Measurements from ENCODE around the gene SCAF4. TPM values are rescaled to one million over a fixed set of nuclear protein-coding genes. Genes with fewer than 3 reads are reported as not detected.

The SCAF4 gene
- total RNA-seq, 1 donor from 2014 or later, result 32.9 TPM

DNA sequence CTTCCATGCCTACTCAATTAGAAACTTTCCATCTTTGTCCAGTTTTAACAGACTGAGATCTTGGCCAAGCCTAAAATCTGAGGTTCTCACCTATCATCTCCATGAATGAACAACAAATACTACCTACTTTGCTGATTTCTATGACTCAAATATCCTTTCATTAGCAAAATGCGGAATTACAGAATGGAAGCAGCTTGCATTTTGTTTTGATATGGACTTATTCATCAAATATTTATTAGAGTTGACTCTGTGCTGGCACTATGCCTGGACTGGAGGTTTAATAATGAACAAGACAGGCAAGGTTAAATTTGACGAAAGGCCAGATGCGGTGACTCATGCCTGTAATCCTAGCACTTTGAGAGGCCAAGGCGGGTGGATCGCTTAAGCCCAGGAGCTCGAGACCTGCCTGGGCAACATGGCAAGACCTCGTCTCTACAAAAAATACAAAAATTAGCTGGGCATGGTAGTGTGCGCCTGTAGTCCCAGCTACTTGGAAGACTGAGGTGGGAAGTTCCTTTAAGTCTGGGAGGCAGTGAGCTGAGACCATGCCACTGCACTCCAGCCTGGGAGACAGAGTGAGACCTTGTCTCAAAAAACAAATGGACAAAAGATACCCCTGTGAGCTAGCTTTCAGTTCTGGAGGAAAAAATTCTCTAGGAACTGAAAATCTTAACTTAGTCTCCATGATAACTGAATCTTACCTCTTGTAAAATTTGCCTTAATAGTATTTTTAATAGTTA is 101.8 kb downstream of the SCAF4 start:
- Mint-ChIP-seq H3K9me3 (ENCODE audit: unreplicated experiment) (no peaks in the 10 kb centered on the region), H3K27ac (ENCODE audit: unreplicated experiment) (no peak overlapping the region), H3K4me1 (ENCODE audit: low read depth, unreplicated experiment) (peaks cover 7% of the 10 kb centered on the region), H3K27me3 (ENCODE audit: low read depth, unreplicated experiment) (no peaks in the 10 kb centered on the region), H3K36me3 (ENCODE audit: low read depth, unreplicated experiment) (no peaks in the 10 kb centered on the region), H3K4me3 (ENCODE audit: unreplicated experiment) (no peak overlapping the region)
- Histone ChIP-seq H3K79me2 (ENCODE audit: insufficient read depth, low read length) (no peaks in the 10 kb centered on the region), H3K4me3 (ENCODE audit: insufficient read depth, low read depth, low read length) (no peak overlapping the region), H3K27ac (ENCODE audit: low read depth, low read length) (no peak overlapping the region), H3K9me3 (ENCODE audit: insufficient read depth, low read depth, low read length) (no peaks in the 10 kb centered on the region), H2AFZ (ENCODE audit: low read depth, low read length) (no peak overlapping the region), H3K9ac (ENCODE audit: low read length) (no peak overlapping the region), H3K27me3 (ENCODE audit: insufficient read depth, low read length) (no peaks in the 10 kb centered on the region), H3K4me1 (ENCODE audit: insufficient read depth, low read length) (peaks cover 3% of the 10 kb centered on the region), H3K36me3 (ENCODE audit: insufficient read depth, low read length) (no peaks in the 10 kb centered on the region), H4K20me1 (ENCODE audit: insufficient read depth, low read length) (no peaks in the 10 kb centered on the region), H3K4me2 (ENCODE audit: low read length) (peak overlapping the region; percentile 29)
- peak; percentile 88 for DNase-seq (ENCODE audit: low read depth)
- no peak for TF ChIP-seq EZH2 (IDR thresholded peaks at IDR 0.05; ENCODE audit: insufficient read depth, low read length)
- TF ChIP-seq, protein P1, sequence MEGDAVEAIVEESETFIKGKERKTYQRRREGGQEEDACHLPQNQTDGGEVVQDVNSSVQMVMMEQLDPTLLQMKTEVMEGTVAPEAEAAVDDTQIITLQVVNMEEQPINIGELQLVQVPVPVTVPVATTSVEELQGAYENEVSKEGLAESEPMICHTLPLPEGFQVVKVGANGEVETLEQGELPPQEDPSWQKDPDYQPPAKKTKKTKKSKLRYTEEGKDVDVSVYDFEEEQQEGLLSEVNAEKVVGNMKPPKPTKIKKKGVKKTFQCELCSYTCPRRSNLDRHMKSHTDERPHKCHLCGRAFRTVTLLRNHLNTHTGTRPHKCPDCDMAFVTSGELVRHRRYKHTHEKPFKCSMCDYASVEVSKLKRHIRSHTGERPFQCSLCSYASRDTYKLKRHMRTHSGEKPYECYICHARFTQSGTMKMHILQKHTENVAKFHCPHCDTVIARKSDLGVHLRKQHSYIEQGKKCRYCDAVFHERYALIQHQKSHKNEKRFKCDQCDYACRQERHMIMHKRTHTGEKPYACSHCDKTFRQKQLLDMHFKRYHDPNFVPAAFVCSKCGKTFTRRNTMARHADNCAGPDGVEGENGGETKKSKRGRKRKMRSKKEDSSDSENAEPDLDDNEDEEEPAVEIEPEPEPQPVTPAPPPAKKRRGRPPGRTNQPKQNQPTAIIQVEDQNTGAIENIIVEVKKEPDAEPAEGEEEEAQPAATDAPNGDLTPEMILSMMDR (IDR thresholded peaks at IDR 0.05; ENCODE audit: insufficient read depth, low read depth, low read length), result no peak
- no peak for FAIRE-seq

DNA sequence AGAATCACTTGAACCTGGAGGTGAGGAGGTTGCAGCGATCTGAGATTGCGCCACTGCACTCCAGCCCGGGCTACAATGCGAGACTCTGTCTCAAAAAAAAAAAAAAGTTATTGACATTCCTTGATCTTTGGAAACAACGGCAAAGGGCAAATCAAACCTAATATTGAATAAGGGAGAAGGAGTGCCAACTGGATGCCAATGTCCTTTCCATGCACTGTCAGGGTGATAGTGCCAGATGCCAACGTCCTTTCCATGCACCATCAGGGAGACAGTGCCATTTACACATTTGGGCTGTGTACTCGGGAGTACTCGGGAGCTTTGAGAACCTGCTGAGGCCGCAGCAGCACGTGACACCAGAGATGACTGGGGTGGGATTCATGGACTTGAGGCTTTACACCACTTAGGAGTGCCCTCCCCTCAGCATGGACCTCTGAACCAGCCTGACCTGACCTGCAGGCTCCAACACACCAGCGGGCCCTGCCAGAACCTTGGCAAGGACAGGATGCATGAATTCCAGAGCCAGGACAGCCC is 106.9 kb downstream of the SCAF4 start:
- FAIRE-seq, result no peak
- no peak overlapping the region for H3K9ac ChIP-seq (ENCODE audit: low read length)
- no peaks in the 10 kb centered on the region for H4K20me1 ChIP-seq (ENCODE audit: insufficient read depth, low read length)
- H3K4me1 ChIP-seq (ENCODE audit: insufficient read depth, low read length), result no peaks in the 10 kb centered on the region
- no peaks in the 10 kb centered on the region for H3K27me3 ChIP-seq (ENCODE audit: insufficient read depth, low read length)
- H3K27ac Mint-ChIP-seq (ENCODE audit: unreplicated experiment), result no peak overlapping the region
- no peak overlapping the region for H3K4me3 Mint-ChIP-seq (ENCODE audit: unreplicated experiment)
- no peak for DNase-seq (ENCODE audit: low read depth)
- H3K27me3 Mint-ChIP-seq (ENCODE audit: low read depth, unreplicated experiment), result no peaks in the 10 kb centered on the region
- no peaks in the 10 kb centered on the region for H3K79me2 ChIP-seq (ENCODE audit: insufficient read depth, low read length)
- TF ChIP-seq EZH2 (IDR thresholded peaks at IDR 0.05; ENCODE audit: insufficient read depth, low read length), result no peak
- TF ChIP-seq, protein P1 (IDR thresholded peaks at IDR 0.05; ENCODE audit: insufficient read depth, low read depth, low read length), result no peak
- H3K9me3 ChIP-seq (ENCODE audit: insufficient read depth, low read depth, low read length), result no peaks in the 10 kb centered on the region
- H2AFZ ChIP-seq (ENCODE audit: low read depth, low read length), result no peak overlapping the region
- H3K4me3 ChIP-seq (ENCODE audit: insufficient read depth, low read depth, low read length), result no peak overlapping the region
- H3K9me3 Mint-ChIP-seq (ENCODE audit: unreplicated experiment), result no peaks in the 10 kb centered on the region
- no peaks in the 10 kb centered on the region for H3K36me3 Mint-ChIP-seq (ENCODE audit: low read depth, unreplicated experiment)
- H3K27ac ChIP-seq (ENCODE audit: low read depth, low read length), result no peak overlapping the region
- no peak overlapping the region for H3K4me2 ChIP-seq (ENCODE audit: low read length)
- H3K4me1 Mint-ChIP-seq (ENCODE audit: low read depth, unreplicated experiment), result peaks cover 3% of the 10 kb centered on the region
- H3K36me3 ChIP-seq (ENCODE audit: insufficient read depth, low read length), result no peaks in the 10 kb centered on the region

DNA sequence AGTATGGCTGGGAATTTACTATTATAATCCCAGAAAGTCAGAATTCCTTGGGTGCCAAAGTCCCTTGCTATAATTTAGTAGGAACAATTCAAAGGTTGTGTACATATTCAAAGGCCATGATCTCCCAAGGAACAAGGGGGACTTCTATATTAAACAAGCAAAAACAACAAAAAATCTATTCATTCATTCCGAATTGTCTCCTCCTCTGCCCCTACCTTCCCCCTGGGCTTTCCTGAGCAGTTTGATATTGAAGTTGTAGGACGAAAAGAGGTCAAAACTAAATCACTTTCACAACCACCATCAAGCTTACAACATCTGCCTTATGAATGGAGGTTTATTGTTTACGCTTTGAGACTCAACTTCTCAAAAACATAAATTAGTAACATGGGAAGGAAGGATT is 107.7 kb downstream of the SCAF4 start:
- Mint-ChIP-seq H3K9me3 (ENCODE audit: unreplicated experiment) (no peaks in the 10 kb centered on the region), H3K4me3 (ENCODE audit: unreplicated experiment) (no peak overlapping the region), H3K27me3 (ENCODE audit: low read depth, unreplicated experiment) (no peaks in the 10 kb centered on the region), H3K27ac (ENCODE audit: unreplicated experiment) (no peak overlapping the region), H3K4me1 (ENCODE audit: low read depth, unreplicated experiment) (no peaks in the 10 kb centered on the region), H3K36me3 (ENCODE audit: low read depth, unreplicated experiment) (no peaks in the 10 kb centered on the region)
- no peak overlapping the region for H3K4me3 ChIP-seq (ENCODE audit: insufficient read depth, low read depth, low read length)
- FAIRE-seq (no peak), DNase-seq (ENCODE audit: low read depth) (no peak)
- no peaks in the 10 kb centered on the region for H4K20me1 ChIP-seq (ENCODE audit: insufficient read depth, low read length)
- no peak overlapping the region for H3K4me2 ChIP-seq (ENCODE audit: low read length)
- H3K79me2 ChIP-seq (ENCODE audit: insufficient read depth, low read length), result no peaks in the 10 kb centered on the region
- H3K9ac ChIP-seq (ENCODE audit: low read length), result no peak overlapping the region
- peaks cover 3% of the 10 kb centered on the region for H3K9me3 ChIP-seq (ENCODE audit: insufficient read depth, low read depth, low read length)
- H3K27ac ChIP-seq (ENCODE audit: low read depth, low read length), result no peak overlapping the region
- no peaks in the 10 kb centered on the region for H3K36me3 ChIP-seq (ENCODE audit: insufficient read depth, low read length)
- no peaks in the 10 kb centered on the region for H3K4me1 ChIP-seq (ENCODE audit: insufficient read depth, low read length)
- TF ChIP-seq EZH2 (IDR thresholded peaks at IDR 0.05; ENCODE audit: insufficient read depth, low read length), result no peak
- TF ChIP-seq, protein P1 (IDR thresholded peaks at IDR 0.05; ENCODE audit: insufficient read depth, low read depth, low read length), result no peak
- H3K27me3 ChIP-seq (ENCODE audit: insufficient read depth, low read length), result no peaks in the 10 kb centered on the region
- no peak overlapping the region for H2AFZ ChIP-seq (ENCODE audit: low read depth, low read length)
